Measurements from ENCODE around the gene KCNT1. TPM values are rescaled to one million over a fixed set of nuclear protein-coding genes. Genes with fewer than 3 reads are reported as not detected.

Gene KCNT1
- polyA plus RNA-seq, 1 donor (not counting 4 experiments of a cell fraction or from before 2014, with no cell fraction given) = not detected

GRCh38 chr9:135770203-135770535 is 68.2 kb downstream of the KCNT1 start:
- Histone ChIP-seq H3K27me3 (ENCODE audit: control insufficient read depth, extremely low read depth, insufficient read depth, low read length) (no peaks in the 10 kb centered on the region), H3K4me1 (ENCODE audit: control insufficient read depth, extremely low read depth, insufficient read depth, low read length) (no peaks in the 10 kb centered on the region), H3K9ac (ENCODE audit: control insufficient read depth, extremely low read depth, insufficient read depth, low read length) (no peak overlapping the region), H3K9me1 (ENCODE audit: control insufficient read depth, extremely low read depth, insufficient read depth, low read length) (no peaks in the 10 kb centered on the region), H2AFZ (ENCODE audit: control insufficient read depth, low read length) (no peak overlapping the region), H3K4me3 (ENCODE audit: control insufficient read depth in 2 of 3, extremely low read depth in 1 of 3, insufficient read depth in 2 of 3, low read depth in 1 of 3, low read length in 3 of 3) (no peak overlapping the region), H4K20me1 (ENCODE audit: control insufficient read depth, extremely low read depth, insufficient read depth, low read length) (no peaks in the 10 kb centered on the region), H3K4me2 (ENCODE audit: control insufficient read depth, extremely low read depth, insufficient read depth, low read depth, low read length) (no peak overlapping the region), H3K9me3 (ENCODE audit: control insufficient read depth, low read depth, low read length) (peaks cover 5% of the 10 kb centered on the region), H3K79me2 (ENCODE audit: control insufficient read depth, insufficient read depth, low read length) (no peaks in the 10 kb centered on the region), H3K36me3 (ENCODE audit: control insufficient read depth in 2 of 2, extremely low read depth in 1 of 2, insufficient read depth in 2 of 2, low read length in 2 of 2) (no peaks in the 10 kb centered on the region), H3K27ac (ENCODE audit: control insufficient read depth, insufficient read depth, low read length) (no peak overlapping the region)
- no peak for DNase-seq (ENCODE audit: low read depth, low spot score)
- TF ChIP-seq, protein P1, sequence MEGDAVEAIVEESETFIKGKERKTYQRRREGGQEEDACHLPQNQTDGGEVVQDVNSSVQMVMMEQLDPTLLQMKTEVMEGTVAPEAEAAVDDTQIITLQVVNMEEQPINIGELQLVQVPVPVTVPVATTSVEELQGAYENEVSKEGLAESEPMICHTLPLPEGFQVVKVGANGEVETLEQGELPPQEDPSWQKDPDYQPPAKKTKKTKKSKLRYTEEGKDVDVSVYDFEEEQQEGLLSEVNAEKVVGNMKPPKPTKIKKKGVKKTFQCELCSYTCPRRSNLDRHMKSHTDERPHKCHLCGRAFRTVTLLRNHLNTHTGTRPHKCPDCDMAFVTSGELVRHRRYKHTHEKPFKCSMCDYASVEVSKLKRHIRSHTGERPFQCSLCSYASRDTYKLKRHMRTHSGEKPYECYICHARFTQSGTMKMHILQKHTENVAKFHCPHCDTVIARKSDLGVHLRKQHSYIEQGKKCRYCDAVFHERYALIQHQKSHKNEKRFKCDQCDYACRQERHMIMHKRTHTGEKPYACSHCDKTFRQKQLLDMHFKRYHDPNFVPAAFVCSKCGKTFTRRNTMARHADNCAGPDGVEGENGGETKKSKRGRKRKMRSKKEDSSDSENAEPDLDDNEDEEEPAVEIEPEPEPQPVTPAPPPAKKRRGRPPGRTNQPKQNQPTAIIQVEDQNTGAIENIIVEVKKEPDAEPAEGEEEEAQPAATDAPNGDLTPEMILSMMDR (optimal IDR thresholded peaks at IDR 0.05 in 1 of 3, IDR thresholded peaks at IDR 0.05 in 1 of 3, conservative IDR thresholded peaks at IDR 0.05 in 1 of 3; ENCODE audit: extremely low read depth in 1 of 3, insufficient read depth in 2 of 3, low read length in 3 of 3) = no peak
- no peak for TF ChIP-seq EZH2 (IDR thresholded peaks at IDR 0.05; ENCODE audit: low read length)
- dilution Hi-C loops (cut with MboI; ENCODE audit: extremely low pct_ligation_motif_present, low sequenced_read_pairs) = no loop called here
- FAIRE-seq = no peak

GRCh38 chr9:135770771-135771170 is 68.8 kb downstream of the KCNT1 start:
- Histone ChIP-seq H2AFZ (ENCODE audit: control insufficient read depth, low read length) (no peak overlapping the region), H3K4me1 (ENCODE audit: control insufficient read depth, extremely low read depth, insufficient read depth, low read length) (no peaks in the 10 kb centered on the region), H3K79me2 (ENCODE audit: control insufficient read depth, insufficient read depth, low read length) (no peaks in the 10 kb centered on the region), H3K36me3 (ENCODE audit: control insufficient read depth in 2 of 2, extremely low read depth in 1 of 2, insufficient read depth in 2 of 2, low read length in 2 of 2) (no peaks in the 10 kb centered on the region), H3K27me3 (ENCODE audit: control insufficient read depth, extremely low read depth, insufficient read depth, low read length) (no peaks in the 10 kb centered on the region), H3K9me1 (ENCODE audit: control insufficient read depth, extremely low read depth, insufficient read depth, low read length) (no peaks in the 10 kb centered on the region), H3K27ac (ENCODE audit: control insufficient read depth, insufficient read depth, low read length) (no peak overlapping the region), H3K9ac (ENCODE audit: control insufficient read depth, extremely low read depth, insufficient read depth, low read length) (no peak overlapping the region), H4K20me1 (ENCODE audit: control insufficient read depth, extremely low read depth, insufficient read depth, low read length) (no peaks in the 10 kb centered on the region), H3K9me3 (ENCODE audit: control insufficient read depth, low read depth, low read length) (peaks cover 5% of the 10 kb centered on the region), H3K4me2 (ENCODE audit: control insufficient read depth, extremely low read depth, insufficient read depth, low read depth, low read length) (no peak overlapping the region), H3K4me3 (ENCODE audit: control insufficient read depth in 2 of 3, extremely low read depth in 1 of 3, insufficient read depth in 2 of 3, low read depth in 1 of 3, low read length in 3 of 3) (no peak overlapping the region)
- DNase-seq (ENCODE audit: low read depth, low spot score) = no peak
- TF ChIP-seq EZH2 (IDR thresholded peaks at IDR 0.05; ENCODE audit: low read length) = no peak
- TF ChIP-seq, protein P1 (optimal IDR thresholded peaks at IDR 0.05 in 1 of 3, IDR thresholded peaks at IDR 0.05 in 1 of 3, conservative IDR thresholded peaks at IDR 0.05 in 1 of 3; ENCODE audit: extremely low read depth in 1 of 3, insufficient read depth in 2 of 3, low read length in 3 of 3) = no peak
- no peak for FAIRE-seq
- dilution Hi-C loops (cut with MboI; ENCODE audit: extremely low pct_ligation_motif_present, low sequenced_read_pairs) = no loop called here

Measured in keratinocyte (primary cell).